KOPT-K1 (cell line): ENCODE data around the gene SMYD3.

Source experiments
- H3K27ac ChIP-seq: fragments of 200-600 bp; sonication (generic); 2 replicates; pipeline ENCODE4 v1.5.1; 2016; ENCODE audit warnings: antibody characterized with exemption, mild to moderate bottlenecking, low read depth, low read length; ENCODE audit not compliant: poor library complexity, severe bottlenecking
- H3K36me3 ChIP-seq: fragments of 200-600 bp; sonication (generic); 2 replicates; pipeline ENCODE4 v1.5.1; 2017; ENCODE audit warnings: antibody characterized with exemption, mild to moderate bottlenecking, low read length, moderate library complexity; ENCODE audit not compliant: insufficient read depth
- H3K9me3 ChIP-seq: fragments of 200-600 bp; sonication (generic); 2 replicates; pipeline ENCODE4 v1.5.1; 2017; ENCODE audit warnings: antibody characterized with exemption, low read length, mild to moderate bottlenecking; ENCODE audit not compliant: insufficient read depth, poor library complexity, severe bottlenecking

The SMYD3 gene

GRCh38 chr1:246508897-246509688 lies 2.0 kb upstream of the SMYD3 start:
- no peak overlapping the region for H3K27ac ChIP-seq
- H3K36me3 ChIP-seq = peaks cover 16% of the 10 kb centered on the region
- H3K9me3 ChIP-seq = peaks cover 7% of the 10 kb centered on the region

GRCh38 chr1:246506367-246506673 lies 759 bp downstream of the SMYD3 start:
- H3K36me3 ChIP-seq = peaks cover 40% of the 10 kb centered on the region
- peak overlapping the region; percentile 57 for H3K27ac ChIP-seq
- no peaks in the 10 kb centered on the region for H3K9me3 ChIP-seq

- no peaks in the 10 kb centered on the region for H3K9me3 ChIP-seq
- no peak overlapping the region for H3K27ac ChIP-seq
- peaks cover 54% of the 10 kb centered on the region for H3K36me3 ChIP-seq
Measured at GRCh38 chr1:246503341-246503740, 3.7 kb downstream of the SMYD3 start.

- H3K36me3 ChIP-seq = peaks cover 24% of the 10 kb centered on the region; the same call in 1 of the 2 replicates
- no peaks in the 10 kb centered on the region for H3K9me3 ChIP-seq
- no peak overlapping the region for H3K27ac ChIP-seq
Measured at GRCh38 chr1:246497331-246497915, 9.7 kb downstream of the SMYD3 start.

GRCh38 chr1:246492611-246493245 lies 14.4 kb downstream of the SMYD3 start:
- H3K9me3 ChIP-seq = no peaks in the 10 kb centered on the region
- H3K36me3 ChIP-seq = no peaks in the 10 kb centered on the region
- no peak overlapping the region for H3K27ac ChIP-seq

GRCh38 chr1:246491551-246492053 lies 15.5 kb downstream of the SMYD3 start:
- no peaks in the 10 kb centered on the region for H3K36me3 ChIP-seq
- H3K27ac ChIP-seq = no peak overlapping the region
- no peaks in the 10 kb centered on the region for H3K9me3 ChIP-seq

- Histone ChIP-seq H3K36me3 (no peaks in the 10 kb centered on the region), H3K27ac (no peak overlapping the region), H3K9me3 (no peaks in the 10 kb centered on the region)
Measured at GRCh38 chr1:246488674-246489073, 18.4 kb downstream of the SMYD3 start.

- no peak overlapping the region for H3K27ac ChIP-seq
- no peaks in the 10 kb centered on the region for H3K9me3 ChIP-seq
- H3K36me3 ChIP-seq = no peaks in the 10 kb centered on the region
Measured at GRCh38 chr1:246483569-246483933, 23.5 kb downstream of the SMYD3 start.

- Histone ChIP-seq H3K9me3 (no peaks in the 10 kb centered on the region), H3K27ac (peak overlapping the region; percentile 19)
Measured at GRCh38 chr1:246482805-246483568, 24.1 kb downstream of the SMYD3 start.

GRCh38 chr1:246479061-246479460 lies 28.0 kb downstream of the SMYD3 start:
- Histone ChIP-seq H3K36me3 (no peaks in the 10 kb centered on the region), H3K9me3 (no peaks in the 10 kb centered on the region), H3K27ac (no peak overlapping the region)

More at GRCh38 chr1:246482805-246483568, 24.1 kb downstream of the SMYD3 start:
- no peaks in the 10 kb centered on the region for H3K36me3 ChIP-seq

GRCh38 chr1:246477634-246478033 lies 29.4 kb downstream of the SMYD3 start:
- Histone ChIP-seq H3K9me3 (no peaks in the 10 kb centered on the region), H3K36me3 (no peaks in the 10 kb centered on the region), H3K27ac (no peak overlapping the region)

GRCh38 chr1:246476771-246477170 lies 30.3 kb downstream of the SMYD3 start:
- no peaks in the 10 kb centered on the region for H3K9me3 ChIP-seq
- H3K36me3 ChIP-seq = no peaks in the 10 kb centered on the region
- no peak overlapping the region for H3K27ac ChIP-seq

GRCh38 chr1:246471688-246472087 lies 35.4 kb downstream of the SMYD3 start:
- Histone ChIP-seq H3K27ac (no peak overlapping the region), H3K9me3 (no peaks in the 10 kb centered on the region), H3K36me3 (no peaks in the 10 kb centered on the region)

- Histone ChIP-seq H3K36me3 (no peaks in the 10 kb centered on the region), H3K9me3 (no peaks in the 10 kb centered on the region), H3K27ac (no peak overlapping the region)
Measured at GRCh38 chr1:246470585-246470984, 36.5 kb downstream of the SMYD3 start.

GRCh38 chr1:246462986-246463385 lies 44.1 kb downstream of the SMYD3 start:
- H3K9me3 ChIP-seq = no peaks in the 10 kb centered on the region
- no peak overlapping the region for H3K27ac ChIP-seq
- no peaks in the 10 kb centered on the region for H3K36me3 ChIP-seq
